Memory B cell (primary cell): ENCODE results near the gene CHD6.

Experiments used
- ATAC-seq: fragments of 150-1000 bp; cut with Tn5 transposase; 2 replicates; pipeline ENCODE4 v1.10.0; 2021; ENCODE audit warnings: low read depth, mild to moderate bottlenecking, moderate library complexity
- DNase-seq, 2 donors: peaks; one replicate each; pipeline ENCODE4 v3.0.0; 2022; ENCODE audit warnings: low spot score in 2 of 2
- H3K27ac Mint-ChIP-seq: one replicate; pipeline ENCODE4 v1.8.0; 2022; ENCODE audit warnings: mild to moderate bottlenecking, moderate library complexity, mixed read lengths
- H3K27me3 Mint-ChIP-seq: one replicate; pipeline ENCODE4 v1.8.0; 2022; ENCODE audit warnings: mixed read lengths
- H3K36me3 Mint-ChIP-seq: one replicate; pipeline ENCODE4 v1.8.0; 2022; ENCODE audit warnings: mild to moderate bottlenecking, mixed read lengths
- H3K4me1 Mint-ChIP-seq: one replicate; pipeline ENCODE4 v1.8.0; 2022; ENCODE audit warnings: mixed read lengths
- H3K4me3 Mint-ChIP-seq: one replicate; pipeline ENCODE4 v1.8.0; 2022; ENCODE audit warnings: mild to moderate bottlenecking, moderate library complexity, mixed read lengths
- H3K9me3 Mint-ChIP-seq: one replicate; pipeline ENCODE4 v1.8.0; 2022; ENCODE audit warnings: mixed read lengths

CHD6 gene

DNA sequence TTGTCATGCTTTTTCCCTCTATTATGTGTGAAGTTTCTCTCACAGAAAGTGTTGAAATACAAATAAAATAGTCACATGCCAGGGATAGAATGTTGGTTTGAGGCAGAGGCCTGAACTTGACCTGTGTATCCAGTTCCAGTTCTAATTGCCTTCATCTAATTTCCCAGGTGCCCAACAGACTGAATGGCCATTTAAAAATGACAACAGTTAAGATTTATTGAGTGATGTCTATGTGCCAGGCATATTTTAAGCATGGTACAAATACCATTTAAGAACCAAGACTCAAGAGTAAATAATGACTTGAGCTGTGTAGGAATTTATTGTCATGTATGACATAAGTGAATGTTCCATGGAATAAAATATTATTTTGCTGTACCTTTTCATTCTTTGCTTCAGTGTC, 163.9 kb downstream of the CHD6 start:
- Mint-ChIP-seq H3K9me3 (no peaks in the 10 kb centered on the region), H3K4me3 (no peak overlapping the region), H3K27me3 (no peaks in the 10 kb centered on the region), H3K4me1 (no peaks in the 10 kb centered on the region), H3K27ac (no peak overlapping the region), H3K36me3 (peaks cover 50% of the 10 kb centered on the region)
- ATAC-seq (no peak), DNase-seq (no peak)

DNA sequence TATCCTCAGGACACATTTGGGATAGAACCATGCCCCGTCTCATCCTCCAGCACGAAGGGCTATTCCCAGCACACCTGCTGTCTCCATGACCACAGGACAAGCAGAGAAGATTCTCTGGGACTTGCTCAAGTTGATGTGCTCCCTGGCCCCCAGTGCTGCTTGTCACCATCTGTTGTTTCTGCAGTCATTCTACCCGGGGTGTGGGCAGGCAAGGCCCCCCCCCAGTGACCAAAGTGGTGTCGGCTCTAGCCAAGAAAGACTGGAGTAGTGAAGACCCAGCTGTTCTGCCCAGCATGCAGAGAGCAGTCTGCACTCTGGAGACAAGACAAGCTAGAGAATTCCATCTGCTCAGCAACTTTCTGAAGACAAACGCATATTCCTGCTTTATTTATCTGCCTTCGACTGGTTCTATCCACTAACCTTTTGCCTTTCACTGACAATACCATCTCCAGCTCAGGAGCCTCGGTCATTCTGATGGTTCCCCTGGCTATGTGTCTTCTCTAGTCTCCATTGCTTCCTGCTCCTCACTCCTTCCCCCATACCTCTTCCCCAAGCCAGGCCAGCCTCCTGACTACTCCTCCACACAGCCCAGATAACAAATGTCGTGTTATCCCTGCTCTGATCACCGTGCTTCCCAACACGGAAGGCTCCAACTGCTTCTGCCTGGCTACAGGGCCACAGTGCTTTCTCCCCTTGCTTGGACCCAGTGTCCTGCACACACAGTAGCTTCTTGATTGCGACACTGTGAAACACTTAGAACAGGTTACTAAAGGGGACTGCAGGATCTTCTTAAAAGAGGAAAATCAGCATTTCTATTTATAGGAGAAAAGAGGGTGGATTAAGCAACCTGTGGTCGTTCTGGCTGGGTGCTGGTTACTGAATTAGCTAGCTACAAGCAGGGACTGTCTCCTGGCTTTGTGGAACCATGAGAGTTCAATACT, 164.9 kb downstream of the CHD6 start:
- Mint-ChIP-seq H3K27me3 (no peaks in the 10 kb centered on the region), H3K27ac (no peak overlapping the region), H3K36me3 (peaks cover 46% of the 10 kb centered on the region), H3K4me1 (no peaks in the 10 kb centered on the region), H3K9me3 (no peaks in the 10 kb centered on the region), H3K4me3 (no peak overlapping the region)
- ATAC-seq: no peak
- no peak for DNase-seq

DNA sequence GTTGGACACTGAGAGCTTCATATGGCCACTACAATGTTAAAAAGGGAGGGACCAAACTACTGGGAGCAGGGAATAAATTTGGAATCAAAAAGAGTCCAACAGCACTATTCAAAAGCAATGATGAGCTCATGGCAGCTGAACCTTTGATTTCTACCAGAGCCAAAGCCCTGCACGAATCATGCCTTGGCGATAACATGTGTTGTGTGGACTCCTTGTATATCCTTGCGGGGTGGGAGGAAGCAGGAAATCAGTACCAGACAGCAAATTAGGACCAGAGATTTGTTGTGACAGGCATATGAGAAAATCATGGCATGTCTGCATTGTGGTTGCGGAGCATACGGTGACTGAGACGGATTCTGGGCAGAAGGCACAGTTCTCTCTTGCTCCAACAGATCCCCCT, 166.0 kb downstream of the CHD6 start:
- peaks cover 54% of the 10 kb centered on the region for H3K36me3 Mint-ChIP-seq
- no peak overlapping the region for H3K27ac Mint-ChIP-seq

DNA sequence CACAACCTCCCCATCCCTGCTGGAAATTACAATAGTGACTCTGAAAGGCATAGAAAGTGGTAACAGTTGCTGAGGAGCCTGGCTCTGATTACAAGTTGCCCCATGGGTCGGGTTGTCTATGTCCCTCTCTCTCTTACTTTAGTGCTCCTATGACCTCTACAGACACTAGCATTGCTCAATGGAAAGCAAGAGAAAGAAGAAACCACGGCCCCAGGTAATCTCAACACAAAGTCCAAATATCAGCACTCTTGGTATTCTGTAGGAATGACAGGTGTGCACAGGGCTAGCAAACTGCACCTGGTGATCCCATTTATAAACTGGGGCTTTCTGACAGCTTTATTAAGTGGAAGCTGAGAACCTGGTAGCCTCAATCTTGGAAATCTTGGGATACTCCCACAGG, 171.2 kb downstream of the CHD6 start:
- DNase-seq: no peak
- Mint-ChIP-seq H3K27me3 (no peaks in the 10 kb centered on the region), H3K9me3 (no peaks in the 10 kb centered on the region), H3K4me1 (peaks cover 3% of the 10 kb centered on the region), H3K27ac (no peak overlapping the region), H3K36me3 (peaks cover 55% of the 10 kb centered on the region), H3K4me3 (no peak overlapping the region)
- ATAC-seq: no peak

More for the DNA sequence above, 166.0 kb downstream of the CHD6 start:
- no peaks in the 10 kb centered on the region for H3K4me1 Mint-ChIP-seq
- H3K9me3 Mint-ChIP-seq: no peaks in the 10 kb centered on the region
- DNase-seq (no peak), ATAC-seq (no peak)
- H3K4me3 Mint-ChIP-seq: no peak overlapping the region
- H3K27me3 Mint-ChIP-seq: no peaks in the 10 kb centered on the region

DNA sequence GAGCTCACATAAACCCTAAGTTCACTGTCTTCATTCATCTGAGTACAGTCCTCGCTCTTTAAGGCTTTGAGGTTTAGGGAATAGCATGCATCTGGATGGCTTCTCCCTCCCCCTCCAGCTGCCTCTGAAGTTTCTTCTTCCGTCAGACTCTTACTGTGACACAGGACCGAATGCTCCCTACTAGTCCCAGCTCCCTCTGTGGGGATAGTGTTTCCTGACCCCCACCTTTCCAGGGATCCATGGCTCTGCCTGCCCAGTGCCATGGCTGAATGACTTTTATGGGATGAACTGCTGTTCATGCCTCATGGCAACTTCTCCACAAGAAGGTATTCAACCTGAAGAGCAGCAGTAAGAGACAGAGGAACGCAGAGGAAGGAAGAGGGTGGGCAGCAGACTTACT, 171.7 kb downstream of the CHD6 start:
- Mint-ChIP-seq H3K4me1 (peaks cover 3% of the 10 kb centered on the region), H3K4me3 (no peak overlapping the region), H3K9me3 (no peaks in the 10 kb centered on the region), H3K27me3 (no peaks in the 10 kb centered on the region), H3K27ac (no peak overlapping the region), H3K36me3 (peaks cover 54% of the 10 kb centered on the region)
- no peak for ATAC-seq
- DNase-seq: no peak

DNA sequence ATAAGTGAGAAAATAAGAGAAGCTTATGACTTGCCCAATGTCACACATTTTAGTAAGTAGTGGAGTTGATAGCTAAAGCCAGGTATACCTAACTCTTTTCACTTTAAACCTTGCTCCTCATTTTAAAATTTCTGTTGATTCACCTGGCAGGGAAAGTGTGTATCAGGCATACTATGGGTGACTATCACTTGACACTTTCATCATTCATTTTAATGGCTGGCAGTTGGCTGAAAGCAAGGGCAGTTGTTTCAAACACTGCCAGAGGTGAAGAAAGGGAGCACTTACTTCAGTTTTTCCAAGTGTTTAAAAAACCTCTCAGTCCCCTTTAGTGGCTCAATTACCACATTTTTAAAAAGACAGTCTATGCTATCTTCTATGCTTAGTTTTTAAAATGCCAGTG, 173.4 kb downstream of the CHD6 start:
- Mint-ChIP-seq H3K27me3 (no peaks in the 10 kb centered on the region), H3K9me3 (no peaks in the 10 kb centered on the region), H3K4me3 (no peak overlapping the region), H3K4me1 (peaks cover 3% of the 10 kb centered on the region), H3K36me3 (peaks cover 58% of the 10 kb centered on the region), H3K27ac (no peak overlapping the region)
- ATAC-seq: no peak
- DNase-seq: no peak

DNA sequence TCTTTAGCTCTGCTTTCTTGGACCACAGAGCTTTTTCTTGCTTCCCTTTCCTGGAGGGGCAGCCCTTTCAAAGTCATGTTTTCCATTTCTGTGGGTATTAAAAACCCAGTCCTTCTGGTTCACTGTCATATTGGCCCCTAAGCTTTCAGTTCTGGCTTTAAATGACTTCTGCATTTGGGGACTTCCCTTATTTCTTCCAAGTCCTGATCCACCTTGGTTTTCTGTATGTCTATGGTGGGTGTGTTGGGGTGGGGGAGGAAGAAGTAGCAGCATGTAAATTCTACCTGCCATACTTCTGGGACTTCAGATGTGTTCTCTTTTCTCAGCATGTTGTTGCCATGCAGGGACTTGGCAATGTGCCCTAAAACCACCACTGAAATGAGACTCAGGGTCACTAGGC, 174.5 kb downstream of the CHD6 start:
- DNase-seq (no peak), ATAC-seq (no peak)
- Mint-ChIP-seq H3K27me3 (no peaks in the 10 kb centered on the region), H3K36me3 (peaks cover 67% of the 10 kb centered on the region), H3K9me3 (no peaks in the 10 kb centered on the region), H3K4me3 (no peak overlapping the region), H3K4me1 (peaks cover 3% of the 10 kb centered on the region), H3K27ac (no peak overlapping the region)

DNA sequence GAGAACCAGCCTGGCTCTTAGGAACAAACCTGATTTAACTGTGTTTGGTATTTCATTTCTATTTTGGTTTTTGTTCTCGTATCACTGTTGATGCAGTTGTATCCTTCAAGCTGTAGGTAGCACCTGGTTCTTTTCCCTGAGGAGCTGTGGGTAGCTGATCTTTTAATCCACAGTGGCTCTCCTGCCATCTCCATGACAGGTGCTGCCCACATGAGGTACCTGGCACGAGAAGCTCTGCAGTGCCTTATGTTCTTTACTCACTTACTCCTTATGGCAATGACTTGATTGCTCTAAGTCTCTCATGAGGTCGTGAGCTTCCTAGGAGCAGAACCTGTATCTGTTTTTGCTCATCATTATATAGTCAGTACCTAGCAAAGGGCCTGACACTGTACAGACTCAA, 177.3 kb downstream of the CHD6 start:
- no peaks in the 10 kb centered on the region for H3K27me3 Mint-ChIP-seq
- peaks cover 62% of the 10 kb centered on the region for H3K36me3 Mint-ChIP-seq
- no peaks in the 10 kb centered on the region for H3K9me3 Mint-ChIP-seq
- peaks cover 3% of the 10 kb centered on the region for H3K4me1 Mint-ChIP-seq
- ATAC-seq (no peak), DNase-seq (no peak)
- H3K4me3 Mint-ChIP-seq: no peak overlapping the region
- no peak overlapping the region for H3K27ac Mint-ChIP-seq

DNA sequence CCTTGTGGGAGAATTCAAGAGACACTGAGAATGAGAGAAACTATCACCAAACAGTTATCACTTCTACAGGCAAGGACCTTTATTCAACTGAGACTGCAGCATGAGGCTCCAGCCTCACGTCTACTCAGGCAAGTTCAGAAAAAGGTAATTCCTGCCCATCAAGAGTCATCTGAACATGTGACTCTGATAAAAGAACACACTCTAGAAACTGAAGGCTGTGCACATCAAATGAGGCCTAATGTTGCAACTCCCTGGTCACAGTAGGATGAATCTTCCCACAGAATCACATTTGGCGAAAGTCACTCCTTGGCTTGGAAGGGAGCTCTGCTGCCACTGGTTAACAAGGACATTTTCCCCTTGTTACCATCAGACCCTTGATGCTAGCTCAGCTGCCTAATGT, 180.3 kb downstream of the CHD6 start:
- ATAC-seq: no peak
- Mint-ChIP-seq H3K27me3 (no peaks in the 10 kb centered on the region), H3K4me1 (no peaks in the 10 kb centered on the region), H3K27ac (no peak overlapping the region), H3K4me3 (no peak overlapping the region), H3K9me3 (no peaks in the 10 kb centered on the region), H3K36me3 (peaks cover 68% of the 10 kb centered on the region)
- no peak for DNase-seq

DNA sequence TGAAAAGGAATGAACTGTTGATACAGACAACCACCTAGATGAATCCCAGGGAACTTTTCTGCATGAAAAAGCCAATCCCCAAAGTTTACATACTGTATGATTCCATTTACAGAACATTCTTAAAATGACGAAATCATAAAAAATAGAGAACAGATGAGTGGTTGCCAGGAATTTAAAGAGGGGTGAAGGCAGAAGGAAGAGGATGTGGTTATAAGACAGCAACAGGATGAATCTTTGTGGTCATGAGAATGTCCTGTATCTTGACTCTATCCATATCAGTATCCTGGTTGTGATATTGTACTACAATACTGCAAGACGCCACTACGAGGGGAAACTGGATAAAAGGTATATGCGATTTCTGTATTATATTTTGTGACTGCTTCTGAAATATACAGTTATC, 181.5 kb downstream of the CHD6 start:
- ATAC-seq (no peak), DNase-seq (no peak)
- Mint-ChIP-seq H3K4me1 (no peaks in the 10 kb centered on the region), H3K4me3 (no peak overlapping the region), H3K27ac (no peak overlapping the region), H3K36me3 (peaks cover 69% of the 10 kb centered on the region), H3K9me3 (no peaks in the 10 kb centered on the region), H3K27me3 (no peaks in the 10 kb centered on the region)

DNA sequence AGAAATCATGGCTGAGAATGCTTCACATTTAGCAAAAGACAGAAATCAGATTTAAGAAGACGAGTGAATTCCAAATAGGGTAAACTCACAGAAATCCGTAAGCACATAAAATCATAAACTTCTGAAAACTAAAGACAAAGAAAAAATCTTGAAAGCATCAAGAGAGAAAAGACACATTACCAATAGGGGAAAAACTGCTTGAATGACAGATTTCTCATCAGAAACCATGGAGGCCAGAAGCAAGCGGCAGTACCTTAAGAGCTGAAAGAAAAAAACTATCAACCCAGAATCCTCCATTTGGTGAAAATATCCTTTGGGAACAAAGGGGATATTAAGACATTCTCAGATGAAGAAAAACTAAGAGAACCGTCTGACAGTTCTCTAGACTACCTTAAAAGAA, 185.0 kb downstream of the CHD6 start:
- no peak for DNase-seq
- Mint-ChIP-seq H3K4me3 (no peak overlapping the region), H3K9me3 (no peaks in the 10 kb centered on the region), H3K27ac (peak overlapping the region; percentile 62), H3K27me3 (no peaks in the 10 kb centered on the region), H3K36me3 (peaks cover 60% of the 10 kb centered on the region), H3K4me1 (no peaks in the 10 kb centered on the region)
- ATAC-seq: no peak

DNA sequence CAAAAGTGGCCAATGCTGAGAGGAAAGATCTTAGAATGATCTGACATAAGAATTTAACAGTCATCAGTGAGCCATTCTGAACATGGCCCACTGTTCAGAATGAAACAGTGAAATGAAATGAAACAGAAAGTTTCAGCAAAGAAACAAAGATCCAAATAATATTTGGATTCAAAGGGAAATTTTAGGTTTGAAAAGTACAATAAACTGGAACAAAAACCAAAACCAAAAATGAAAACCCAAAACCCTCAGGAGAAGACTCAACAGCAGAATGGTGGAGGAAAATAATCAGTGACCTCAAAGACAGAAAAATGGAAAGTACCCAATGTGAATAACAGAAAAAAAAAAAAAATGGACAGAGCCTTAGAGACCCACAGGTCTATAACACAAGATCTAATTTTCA, 185.4 kb downstream of the CHD6 start:
- Mint-ChIP-seq H3K4me1 (no peaks in the 10 kb centered on the region), H3K9me3 (no peaks in the 10 kb centered on the region), H3K4me3 (no peak overlapping the region), H3K36me3 (peaks cover 65% of the 10 kb centered on the region), H3K27ac (peak overlapping the region; percentile 62), H3K27me3 (no peaks in the 10 kb centered on the region)
- ATAC-seq (no peak), DNase-seq (no peak)

DNA sequence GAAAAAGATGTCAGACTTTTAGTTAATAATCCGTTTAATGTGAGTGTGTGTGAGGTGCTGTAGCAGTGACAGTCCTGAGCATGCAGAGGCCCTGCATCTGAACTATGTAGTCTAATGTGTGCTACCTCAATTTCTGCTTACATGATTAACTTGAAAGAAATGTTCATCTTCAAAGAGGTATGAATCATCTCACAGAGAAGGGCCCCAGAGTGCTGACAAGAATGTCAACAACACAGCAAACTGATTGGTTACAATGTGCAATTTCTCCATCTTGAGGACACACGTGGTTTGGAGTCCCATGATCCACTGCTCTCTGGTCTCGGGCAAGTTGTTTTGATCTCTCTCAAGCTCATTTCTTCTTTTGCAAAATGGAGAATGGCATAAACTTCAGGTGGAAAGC, 189.9 kb downstream of the CHD6 start:
- peaks cover 59% of the 10 kb centered on the region for H3K36me3 Mint-ChIP-seq
- H3K27me3 Mint-ChIP-seq: no peaks in the 10 kb centered on the region
- no peaks in the 10 kb centered on the region for H3K4me1 Mint-ChIP-seq
- no peak for ATAC-seq
- H3K9me3 Mint-ChIP-seq: no peaks in the 10 kb centered on the region
- H3K4me3 Mint-ChIP-seq: no peak overlapping the region
- no peak overlapping the region for H3K27ac Mint-ChIP-seq
- DNase-seq: no peak

DNA sequence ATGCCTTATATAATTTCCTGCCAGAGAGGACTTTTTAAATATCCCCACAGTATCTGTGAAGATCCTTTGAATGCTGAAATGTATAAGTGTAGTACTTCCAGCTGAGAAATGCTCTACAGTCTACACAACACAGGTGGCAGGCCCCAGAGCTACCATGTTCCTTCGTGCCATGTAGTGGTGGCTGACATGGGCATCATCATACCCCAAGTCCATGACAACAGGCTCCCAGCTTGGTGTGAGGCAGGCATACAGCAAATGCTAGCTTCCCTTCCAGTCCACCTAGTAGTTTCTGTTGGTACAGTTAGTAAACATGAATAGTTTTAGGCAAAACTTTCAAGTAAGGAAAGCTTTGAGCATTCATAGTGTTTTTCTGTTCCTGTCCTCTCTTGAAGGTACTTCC, 190.3 kb downstream of the CHD6 start:
- no peak overlapping the region for H3K27ac Mint-ChIP-seq
- ATAC-seq (no peak), DNase-seq (no peak)
- no peak overlapping the region for H3K4me3 Mint-ChIP-seq
- no peaks in the 10 kb centered on the region for H3K27me3 Mint-ChIP-seq
- H3K9me3 Mint-ChIP-seq: no peaks in the 10 kb centered on the region
- no peaks in the 10 kb centered on the region for H3K4me1 Mint-ChIP-seq
- peaks cover 57% of the 10 kb centered on the region for H3K36me3 Mint-ChIP-seq

DNA sequence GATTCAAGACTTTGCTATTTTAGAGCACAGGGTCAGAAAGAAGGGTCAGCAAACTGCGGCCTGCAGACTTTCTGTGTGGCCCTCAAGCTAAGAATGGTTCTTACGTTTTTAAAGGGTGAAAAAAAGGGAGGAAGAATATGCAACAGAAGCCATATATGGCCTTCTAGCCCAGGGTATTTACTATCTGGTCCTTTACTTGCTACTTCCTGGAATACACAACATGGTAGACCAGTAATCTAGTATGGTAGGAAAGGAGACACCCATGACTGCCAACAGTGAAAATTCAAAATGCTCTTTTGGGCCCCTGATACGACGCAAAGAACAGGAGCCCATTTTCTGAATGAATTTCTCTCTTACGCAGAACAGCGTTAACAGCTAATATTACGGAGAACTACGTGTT, 191.2 kb downstream of the CHD6 start:
- no peaks in the 10 kb centered on the region for H3K27me3 Mint-ChIP-seq
- H3K9me3 Mint-ChIP-seq: no peaks in the 10 kb centered on the region

More for the DNA sequence above, 191.2 kb downstream of the CHD6 start:
- ATAC-seq (no peak), DNase-seq (no peak)
- peak overlapping the region; percentile 45 for H3K27ac Mint-ChIP-seq
- no peak overlapping the region for H3K4me3 Mint-ChIP-seq
- no peaks in the 10 kb centered on the region for H3K4me1 Mint-ChIP-seq
- H3K36me3 Mint-ChIP-seq: peaks cover 59% of the 10 kb centered on the region
